Fibroblast of skin of scalp (primary cell): Measurements from ENCODE around the gene DHRS7B.

Experiments used
- DNase-seq: peaks from one replicate; pipeline ENCODE4 v3.0.0-alpha.2; 2013

The DHRS7B gene

GRCh38 chr17:21157586-21158370 is 31.0 kb downstream of the DHRS7B start:
- DNase-seq, result no peak

GRCh38 chr17:21160401-21160800 is 33.6 kb downstream of the DHRS7B start:
- DNase-seq, result peak; percentile 21

- DNase-seq, result peak; percentile 86
Measured at GRCh38 chr17:21161498-21162393, 35.0 kb downstream of the DHRS7B start.

GRCh38 chr17:21162394-21162775 is 35.6 kb downstream of the DHRS7B start:
- no peak for DNase-seq

DNA sequence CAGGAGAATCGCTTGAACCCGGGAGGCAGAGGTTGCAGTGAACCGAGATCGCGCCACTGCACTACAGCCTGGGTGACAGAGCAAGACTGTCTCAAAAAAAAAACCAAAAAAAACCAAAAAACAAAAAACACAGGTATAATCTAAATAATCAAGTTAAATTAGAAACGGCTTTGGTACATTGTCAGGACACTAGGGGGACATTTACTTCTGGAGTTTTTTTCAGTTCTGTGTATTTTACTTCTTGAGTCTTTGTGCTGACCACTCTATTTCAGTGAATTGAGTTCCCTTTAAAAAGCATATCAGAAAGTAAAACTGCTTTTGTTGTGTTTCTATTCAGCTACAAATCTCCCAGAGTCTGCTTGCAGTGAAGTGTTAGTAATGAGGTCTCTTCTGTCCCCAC is 36.3 kb downstream of the DHRS7B start:
- no peak for DNase-seq

DNA sequence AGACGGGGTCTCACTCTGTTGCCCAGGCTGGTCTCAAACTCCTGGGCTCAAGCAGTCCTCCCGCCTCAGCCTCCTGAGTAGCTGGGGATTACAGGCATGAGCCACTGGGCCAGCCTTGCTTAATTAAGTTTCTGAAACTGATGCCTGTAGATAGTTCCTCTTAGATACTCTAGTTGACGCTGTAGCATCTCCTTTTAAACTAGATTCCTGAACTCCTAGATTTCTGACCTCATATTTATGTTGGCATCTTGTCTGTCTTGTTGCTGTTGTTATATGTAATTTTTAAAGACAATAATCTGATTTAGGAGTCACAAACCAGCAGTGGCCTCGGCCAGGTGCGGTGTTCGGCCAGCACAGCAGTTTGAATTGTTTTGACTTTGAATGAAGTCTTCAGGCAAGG is 37.5 kb downstream of the DHRS7B start:
- DNase-seq, result peak; percentile 10

DNA sequence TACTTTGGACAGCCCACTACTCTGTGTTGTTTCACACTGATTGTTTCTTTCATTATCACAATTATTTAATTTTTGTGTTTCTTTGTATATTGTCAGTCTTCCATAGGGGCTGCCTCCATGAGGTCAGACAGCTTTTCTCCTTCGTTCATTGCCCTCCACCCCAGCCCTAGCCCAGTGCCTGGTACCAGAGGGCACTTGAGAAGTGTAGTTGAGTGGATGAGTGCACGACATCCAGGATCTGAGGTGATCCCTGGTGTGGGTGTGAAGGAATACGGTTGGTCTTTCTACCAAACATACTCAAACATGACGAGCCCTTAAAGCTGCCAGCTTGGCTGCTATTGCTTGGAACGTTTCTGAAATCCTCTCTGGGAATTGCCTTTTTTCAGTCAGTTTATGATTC is 37.9 kb downstream of the DHRS7B start:
- DNase-seq, result no peak

DNA sequence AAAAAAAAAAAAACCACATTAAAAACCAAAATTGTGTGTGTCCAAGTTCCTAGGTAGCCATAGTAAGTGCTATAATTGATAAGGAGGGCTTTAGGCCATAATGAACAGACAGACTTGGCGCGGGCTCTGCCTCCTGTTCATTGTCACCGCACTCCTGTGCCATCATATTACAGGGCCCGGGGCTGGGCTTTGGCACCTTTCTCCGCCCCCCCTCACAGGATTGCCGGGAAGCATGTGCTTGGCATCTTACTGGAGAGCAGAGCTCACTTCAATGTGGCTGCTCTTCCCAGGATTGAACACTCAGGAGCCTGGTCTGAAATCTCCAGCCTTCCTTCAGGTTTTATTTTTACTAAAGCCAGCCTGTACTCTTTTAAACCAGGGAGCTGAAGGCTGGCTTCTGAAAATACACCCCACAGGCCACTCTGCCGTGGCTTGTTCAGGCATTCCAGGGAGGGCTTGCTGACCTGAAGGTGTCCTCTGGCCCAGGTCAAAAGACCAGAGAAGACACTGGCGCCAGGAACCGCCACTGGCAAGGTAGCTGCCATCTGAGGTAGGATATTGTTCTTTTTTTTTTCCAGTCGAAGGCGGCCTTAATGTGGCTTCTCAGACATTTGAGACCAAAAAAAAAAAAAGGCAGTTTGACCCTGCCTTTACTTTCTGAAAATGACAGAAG is 39.3 kb downstream of the DHRS7B start:
- no peak for DNase-seq

- peak; percentile 79 for DNase-seq
Measured at GRCh38 chr17:21166595-21167210, 39.9 kb downstream of the DHRS7B start.

DNA sequence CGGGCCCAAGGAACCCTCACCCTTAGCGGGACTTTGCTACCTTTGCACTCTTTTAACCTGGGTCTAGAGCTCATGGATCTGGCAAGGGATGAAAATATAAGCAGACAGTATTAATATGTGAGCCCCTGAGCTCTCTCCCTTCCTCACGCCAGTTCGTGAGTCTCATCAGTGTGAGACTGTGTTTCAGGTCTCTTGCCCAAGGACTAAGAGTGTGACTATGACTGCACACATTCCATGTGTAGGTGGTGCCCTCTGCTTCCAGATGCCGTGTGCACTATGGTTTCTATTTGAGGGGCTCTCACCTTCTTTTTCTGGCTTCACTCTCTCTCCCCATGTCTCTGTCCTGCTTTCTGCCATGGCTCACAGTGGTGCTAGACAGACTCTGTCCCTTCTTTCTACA is 40.5 kb downstream of the DHRS7B start:
- peak; percentile 25 for DNase-seq

DNA sequence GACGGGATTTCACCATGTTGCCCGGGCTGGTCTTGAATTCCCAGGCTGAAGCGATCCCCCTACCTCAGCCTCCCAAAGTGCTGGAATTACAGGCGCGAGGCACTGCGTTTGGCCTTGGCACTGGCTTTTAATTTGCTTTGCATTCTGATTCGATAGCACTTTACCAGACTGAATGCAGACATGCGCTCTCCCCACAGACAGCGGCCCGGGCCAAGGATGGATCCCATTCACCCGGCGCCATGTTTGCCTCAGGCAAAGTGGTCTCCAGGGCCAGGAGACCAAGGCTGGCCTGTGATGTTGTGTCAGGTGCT is 41.7 kb downstream of the DHRS7B start:
- no peak for DNase-seq

DNA sequence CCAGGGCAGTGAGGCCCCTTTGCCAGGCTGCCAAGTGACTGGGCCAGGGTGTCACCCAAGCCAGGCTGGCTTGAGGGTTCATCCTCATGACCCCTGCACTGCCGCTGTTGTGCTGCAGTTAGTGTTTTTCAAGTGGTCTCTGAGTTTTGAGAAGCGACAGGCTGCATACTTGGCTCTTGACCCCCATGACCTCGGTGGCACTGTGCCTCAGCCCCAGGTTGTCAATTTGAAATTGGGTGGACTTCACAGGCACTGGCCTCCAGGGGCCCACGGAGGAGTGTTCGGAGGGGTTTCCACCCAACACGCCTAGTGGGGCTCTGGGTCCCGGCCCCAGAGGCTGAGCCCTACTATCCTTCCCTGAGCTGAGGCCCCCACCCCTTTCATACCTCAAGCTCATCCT is 42.7 kb downstream of the DHRS7B start:
- no peak for DNase-seq

- no peak for DNase-seq
Measured at GRCh38 chr17:21170809-21171208, 44.0 kb downstream of the DHRS7B start.

GRCh38 chr17:21171309-21171922 is 44.7 kb downstream of the DHRS7B start:
- DNase-seq, result no peak

GRCh38 chr17:21171970-21172510 is 45.3 kb downstream of the DHRS7B start:
- no peak for DNase-seq

DNA sequence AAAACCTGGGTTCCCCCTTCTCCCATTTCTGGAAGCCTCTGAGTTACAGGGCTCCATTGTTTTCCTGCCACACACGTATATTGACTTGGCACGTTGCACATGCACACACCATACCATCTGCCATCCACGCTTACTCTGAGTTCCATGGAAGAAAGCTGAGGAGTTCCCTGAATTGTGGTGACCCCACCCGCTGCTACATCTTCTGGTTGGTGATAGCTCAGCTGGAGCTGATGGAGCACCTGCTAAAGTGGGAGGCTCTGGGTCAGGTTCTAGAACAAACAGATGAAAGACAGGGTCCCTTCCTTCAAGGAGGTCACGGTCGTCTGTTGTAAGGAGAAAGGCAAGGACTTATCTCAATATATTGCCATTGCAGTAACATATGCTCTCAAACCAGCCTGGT is 46.1 kb downstream of the DHRS7B start:
- no peak for DNase-seq

- DNase-seq, result no peak
Measured at GRCh38 chr17:21173543-21173942, 46.8 kb downstream of the DHRS7B start.

DNA sequence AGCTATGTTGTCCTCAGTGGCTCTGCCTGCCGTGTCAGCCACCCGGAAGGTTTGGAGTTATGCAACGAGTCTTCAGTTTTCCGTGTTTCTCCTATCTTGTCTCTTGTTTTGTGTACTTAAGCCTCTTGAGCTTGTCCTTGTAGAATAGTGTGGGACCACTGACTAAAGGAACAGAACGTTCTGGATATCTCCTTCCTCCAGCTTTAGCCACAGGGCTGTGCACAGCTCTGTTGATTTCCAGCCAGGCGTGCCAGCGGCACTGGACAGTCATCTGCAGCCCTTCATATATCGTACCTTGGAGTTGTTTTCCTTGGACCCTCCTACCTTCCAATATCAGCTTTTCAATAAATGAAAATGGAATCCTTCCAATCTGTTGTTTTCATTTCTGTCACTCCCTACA is 47.4 kb downstream of the DHRS7B start:
- DNase-seq, result no peak

DNA sequence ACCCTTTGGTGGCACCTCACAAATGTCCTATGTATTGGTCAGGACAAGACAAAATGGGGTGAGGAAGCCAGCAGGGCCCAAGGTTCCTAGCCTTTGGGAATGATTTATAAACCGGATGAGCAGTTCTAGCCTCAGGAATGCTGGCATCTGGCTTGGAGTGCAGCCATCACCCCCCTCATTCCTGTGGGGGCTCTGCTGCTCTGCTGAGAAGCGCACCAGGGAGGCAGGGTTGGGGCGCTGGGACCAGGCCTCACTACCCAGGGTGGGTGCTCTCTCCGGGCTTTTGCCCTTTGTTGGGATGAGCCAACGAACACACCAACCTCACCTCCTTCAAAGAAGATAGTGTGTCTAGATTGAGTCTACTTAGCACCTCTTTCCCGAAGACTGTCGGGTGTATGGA is 47.9 kb downstream of the DHRS7B start:
- peak; percentile 84 for DNase-seq

DNA sequence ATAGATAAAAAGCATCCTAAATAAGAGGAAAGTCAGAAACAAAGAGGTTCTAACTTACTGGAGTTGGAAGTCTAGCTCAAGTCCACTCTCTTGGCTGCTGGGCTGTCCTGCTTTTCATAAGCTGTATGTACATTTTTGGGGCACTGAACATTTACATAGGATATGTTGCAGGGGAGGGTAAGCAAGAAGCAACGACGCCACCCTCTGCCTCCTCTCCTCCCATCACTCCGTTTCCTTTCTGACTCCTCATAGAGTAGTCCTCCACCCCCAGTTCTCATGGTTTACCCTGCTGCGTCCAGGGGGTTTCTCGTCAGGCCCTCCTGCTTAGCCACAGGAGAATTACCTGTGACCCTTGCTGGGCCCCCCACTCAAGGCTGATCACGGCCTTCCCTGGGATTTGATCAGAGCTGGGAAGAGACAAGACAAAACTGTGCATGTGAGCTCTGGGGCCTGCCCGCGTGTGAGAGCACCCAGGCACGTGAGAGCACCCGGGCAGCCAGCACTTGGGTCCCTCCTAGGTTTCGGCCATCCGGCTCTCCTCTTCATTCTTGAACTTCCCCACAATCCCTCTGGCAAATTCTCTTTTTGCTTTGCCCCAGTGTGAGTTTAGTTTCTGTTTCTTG is 50.1 kb downstream of the DHRS7B start:
- DNase-seq, result no peak

DNA sequence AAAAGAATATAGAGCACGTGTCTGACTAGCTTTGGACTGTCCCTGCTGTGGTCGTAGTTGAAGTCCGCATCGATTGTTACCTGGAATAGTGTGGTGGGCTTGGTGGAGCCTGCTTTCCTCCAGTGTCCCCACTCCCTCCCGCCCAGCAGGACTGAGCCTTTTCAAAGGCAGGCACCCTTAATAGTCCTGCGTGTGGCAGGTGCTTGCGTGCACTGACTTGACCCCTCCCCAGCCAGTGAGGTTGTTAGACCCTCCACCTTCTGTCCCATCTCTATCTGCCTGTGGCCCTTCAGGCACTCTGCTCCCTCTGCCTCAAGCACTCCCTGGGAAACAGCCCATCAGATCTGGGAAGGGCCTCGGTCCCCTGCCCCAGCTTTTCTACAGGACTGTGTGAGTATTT is 50.6 kb downstream of the DHRS7B start:
- DNase-seq, result no peak
